HCT116 (cell line): ENCODE measurements around the gene SEM1. TPM values are rescaled to one million over a fixed set of nuclear protein-coding genes. Genes with fewer than 3 reads are reported as not detected.

Experiments used
- ATAC-seq: fragments of 200-7000 bp; cut with Tn5 transposase; 2 replicates; pipeline ENCODE4 v1.9.1; 2020; ENCODE audit warnings: mild to moderate bottlenecking, moderate library complexity
- BruUV-seq: library from RNA; stranded (reverse); fragments of 400-500 nt; replicated peaks from 2 replicates; lab custom pipeline; 2021; lab: Mats Ljungman, UMichigan
- CTCF ChIA-PET: fragments of 300-600 bp; sonication (Branson Sonifier 250); formaldehyde crosslinking; loops from one replicate; lab custom pipeline; 2021; ENCODE audit warnings: antibody characterized with exemption; lab: Charles Lee
- POLR2A ChIA-PET: fragments of 300-600, 350-600 bp; sonication (Branson Sonifier 250); formaldehyde crosslinking; loops from one replicate; lab custom pipeline; 2021; ENCODE audit warnings: antibody characterized with exemption; lab: Charles Lee
- RAD21 ChIA-PET, 2 experiments: fragments of 300-600 bp; sonication (Branson Sonifier 250); formaldehyde crosslinking; loops; one replicate each; lab custom pipeline; 2023; ENCODE audit warnings: low total read pairs in 2 of 2; ENCODE audit not compliant: uncharacterized antibody in 2 of 2, unreplicated experiment in 2 of 2, low non-redundant PET in 1 of 2; lab: Charles Lee
- DNase-seq: peaks from one replicate; pipeline ENCODE4 v3.0.0-alpha.2; 2010; ENCODE audit warnings: low read depth, low spot score
- H2AFZ ChIP-seq: fragments of 200-600 bp; shearing (Covaris generic), sonication (generic); 2 replicates; pipeline ENCODE4 v1.6.1; 2017; ENCODE audit warnings: low read depth, mixed run types, mixed read lengths, antibody characterized with exemption, low read length; ENCODE audit not compliant: poor library complexity, severe bottlenecking
- H3K27ac ChIP-seq: 2 replicates; pipeline ENCODE4 v1.5.1; 2012; ENCODE audit warnings: low read depth, low read length
- H3K27me3 ChIP-seq: fragments of 200-600 bp; sonication (generic); 2 replicates; pipeline ENCODE4 v1.6.1; 2016; ENCODE audit warnings: mixed run types, low read length, mixed read lengths; ENCODE audit not compliant: insufficient read depth
- H3K36me3 ChIP-seq, 2 experiments: fragments of 200-500 bp in 1 of 2; fragments of 200-600 bp in 1 of 2; sonication (Bioruptor generic) in 1 of 2; sonication (generic) in 1 of 2; 2 replicates each; pipeline versions ENCODE4 v1.5.1 to v1.6.1; 2014 to 2016; ENCODE audit warnings: low read length in 2 of 2, inconsistent platforms in 1 of 2, mixed read lengths in 1 of 2, mixed run types in 1 of 2; ENCODE audit not compliant: insufficient read depth in 2 of 2, control insufficient read depth in 1 of 2
- H3K4me1 ChIP-seq, 2 experiments: fragments of 200-600 bp in 1 of 2; sonication (generic) in 1 of 2; 2 replicates each; pipeline versions ENCODE4 v1.5.1 to v1.6.1; 2012 to 2017; ENCODE audit warnings: low read length in 2 of 2, inconsistent platforms in 1 of 2, mild to moderate bottlenecking in 1 of 2, mixed read lengths in 1 of 2, mixed run types in 1 of 2, moderate library complexity in 1 of 2; ENCODE audit not compliant: insufficient read depth in 2 of 2, control insufficient read depth in 1 of 2
- H3K4me2 ChIP-seq: fragments of 200-600 bp; sonication (generic); 2 replicates; pipeline ENCODE4 v1.6.1; 2017; ENCODE audit warnings: mixed run types, low read length, mixed read lengths
- H3K4me3 ChIP-seq, 2 experiments: fragments of 200-600 bp in 1 of 2; sonication (generic) in 1 of 2; replicated peaks in 1 of 2; 2 replicates each; pipeline ENCODE4 v1.5.1; 2011 to 2016; ENCODE audit warnings: low read length in 2 of 2, control low read depth in 1 of 2, low read depth in 1 of 2, mild to moderate bottlenecking in 1 of 2, mixed read lengths in 1 of 2, mixed run types in 1 of 2
- H3K79me2 ChIP-seq: fragments of 200-600 bp; sonication (generic); 2 replicates; pipeline ENCODE4 v1.6.1; 2017; ENCODE audit warnings: mild to moderate bottlenecking, mixed run types, low read length, moderate library complexity, mixed read lengths; ENCODE audit not compliant: insufficient read depth
- H3K9ac ChIP-seq: fragments of 200-600 bp; sonication (generic); 2 replicates; pipeline ENCODE4 v1.6.1; 2016; ENCODE audit warnings: low read length, mixed read lengths
- H3K9me2 ChIP-seq: fragments of 200-600 bp; sonication (generic), shearing (Covaris generic); 2 replicates; pipeline ENCODE4 v1.6.1; 2017; ENCODE audit warnings: mixed run types, mild to moderate bottlenecking, moderate library complexity; ENCODE audit not compliant: insufficient read depth
- H3K9me3 ChIP-seq, 2 experiments: fragments of 200-500 bp in 1 of 2; fragments of 200-600 bp in 1 of 2; sonication (Bioruptor generic) in 1 of 2; sonication (generic) in 1 of 2; 2 replicates each; pipeline ENCODE4 v1.6.1; 2014 to 2017; ENCODE audit warnings: low read length in 2 of 2, mixed read lengths in 2 of 2, inconsistent platforms in 1 of 2, low read depth in 1 of 2, mild to moderate bottlenecking in 1 of 2, mixed run types in 1 of 2, moderate library complexity in 1 of 2; ENCODE audit not compliant: control insufficient read depth in 1 of 2, insufficient read depth in 1 of 2
- H4K20me1 ChIP-seq: fragments of 200-600 bp; sonication (generic), shearing (Covaris generic); 2 replicates; pipeline ENCODE4 v1.6.1; 2017; ENCODE audit warnings: mixed run types, mild to moderate bottlenecking, moderate library complexity; ENCODE audit not compliant: insufficient read depth
- EGR1 ChIP-seq: IDR thresholded peaks from 2 replicates; pipeline ENCODE4 v1.6.1; 2012; ENCODE audit warnings: low read depth
- ELF1 ChIP-seq: IDR thresholded peaks from 2 replicates; pipeline ENCODE4 v1.6.1; 2012; ENCODE audit warnings: low read depth, borderline replicate concordance
- EZH2 ChIP-seq: fragments of 200-600 bp; sonication (generic); IDR thresholded peaks from 2 replicates; pipeline ENCODE4 v1.6.1; 2017; ENCODE audit warnings: antibody characterized with exemption, mixed run types
- EZH2phosphoT487 ChIP-seq: fragments of 200-600 bp; IDR thresholded peaks from 2 replicates; pipeline ENCODE4 v1.6.1; 2018; ENCODE audit warnings: antibody characterized with exemption, borderline replicate concordance
- FOSL1 ChIP-seq: IDR thresholded peaks from 2 replicates; pipeline ENCODE4 v1.6.1; 2012; ENCODE audit warnings: low read depth
- MAX ChIP-seq: IDR thresholded peaks from 2 replicates; pipeline ENCODE4 v1.6.1; 2012
- POLR2AphosphoS5 ChIP-seq: IDR thresholded peaks from 2 replicates; pipeline ENCODE4 v1.6.1; 2011; ENCODE audit warnings: mild to moderate bottlenecking, low read depth, low read length, moderate library complexity
- REST ChIP-seq: IDR thresholded peaks from 2 replicates; pipeline ENCODE4 v1.6.1; 2012; ENCODE audit warnings: low read depth
- SIN3A ChIP-seq: IDR thresholded peaks from 2 replicates; pipeline ENCODE4 v1.6.1; 2012; ENCODE audit warnings: low read depth
- SP1 ChIP-seq: IDR thresholded peaks from 2 replicates; pipeline ENCODE4 v1.6.1; 2012; ENCODE audit warnings: low read depth
- TCF7L2 ChIP-seq: IDR thresholded peaks from 2 replicates; pipeline ENCODE4 v1.7.0; 2011; ENCODE audit warnings: borderline replicate concordance, inconsistent platforms; ENCODE audit not compliant: insufficient read depth, insufficient read length; ENCODE audit errors: extremely low read depth
- YY1 ChIP-seq: IDR thresholded peaks from 2 replicates; pipeline ENCODE4 v1.6.1; 2011; ENCODE audit warnings: low read length, low read depth, moderate library complexity, mild to moderate bottlenecking; ENCODE audit not compliant: insufficient replicate concordance; ENCODE audit errors: extremely low read depth
- ZFX ChIP-seq: fragments of 450-650 bp; IDR thresholded peaks from 2 replicates; pipeline ENCODE4 v1.6.1; 2017
- intact Hi-C: fragments of 100-400 bp; cut with micrococcal nuclease; formaldehyde crosslinking; loops from 2 replicates; pipeline ENCODE4 v1.10.0; 2022
- total RNA-seq: library from RNA; stranded (reverse); gene quantifications from one replicate; pipeline ENCODE4 v1.2.1, GENCODE V29; 2021; ENCODE audit not compliant: unreplicated experiment

SEM1 gene
- total RNA-seq, 1 experiment from 2014 or later = 45.7 TPM

- H3K79me2 ChIP-seq = peaks cover 97% of the 10 kb centered on the region
- H3K4me1 ChIP-seq = no peaks in the 10 kb centered on the region
- ChIA-PET POLR2A (no interaction called here), RAD21 (no interaction called here), CTCF (no interaction called here)
- no peaks in the 10 kb centered on the region for H3K27me3 ChIP-seq
- H3K4me2 ChIP-seq = no peak overlapping the region
- intact Hi-C loops = no loop called here
- H3K9ac ChIP-seq = no peak overlapping the region
- no peaks in the 10 kb centered on the region for H3K9me3 ChIP-seq
- DNase-seq (no peak), ATAC-seq (no peak)
- H3K9me2 ChIP-seq = no peaks in the 10 kb centered on the region
- H2AFZ ChIP-seq = no peak overlapping the region
- BruUV-seq = no TSS peak
- TF ChIP-seq REST (no peak), YY1 (no peak), EGR1 (no peak), EZH2 (no peak)
- no peak overlapping the region for H3K27ac ChIP-seq
- no peak overlapping the region for H3K4me3 ChIP-seq
- H3K36me3 ChIP-seq = peaks cover 0 to 4% of the 10 kb centered on the region in 2 experiments; a peak in 1 of 4 replicates
- H4K20me1 ChIP-seq = peaks cover 40% of the 10 kb centered on the region; the same call in 1 of the 2 replicates
Measured at GRCh38 chr7:96695581-96695980, 14.1 kb downstream of the SEM1 start.

GRCh38 chr7:96694082-96694481 is 15.6 kb downstream of the SEM1 start:
- H3K27ac ChIP-seq = no peak overlapping the region
- DNase-seq (no peak), ATAC-seq (no peak)
- peaks cover 38% of the 10 kb centered on the region for H4K20me1 ChIP-seq
- H3K9me3 ChIP-seq = no peaks in the 10 kb centered on the region
- BruUV-seq = no TSS peak
- CTCF ChIA-PET = no interaction called here
- no peaks in the 10 kb centered on the region for H3K27me3 ChIP-seq
- intact Hi-C loops = no loop called here
- no peak overlapping the region for H2AFZ ChIP-seq
- peaks cover 0 to 4% of the 10 kb centered on the region in 2 experiments; a peak in 1 of 4 replicates for H3K36me3 ChIP-seq
- peaks cover 97% of the 10 kb centered on the region for H3K79me2 ChIP-seq
- POLR2A ChIA-PET = no interaction called here
- no peak overlapping the region for H3K4me2 ChIP-seq
- RAD21 ChIA-PET = no interaction called here
- no peak overlapping the region for H3K4me3 ChIP-seq
- H3K9ac ChIP-seq = no peak overlapping the region
- H3K9me2 ChIP-seq = no peaks in the 10 kb centered on the region
- H3K4me1 ChIP-seq = no peaks in the 10 kb centered on the region
- no peak for TF ChIP-seq SIN3A
- TF ChIP-seq POLR2AphosphoS5 = no peak
- no peak for TF ChIP-seq MAX
- TF ChIP-seq TCF7L2 = no peak
- TF ChIP-seq REST = no peak
- no peak for TF ChIP-seq ZFX
- no peak for TF ChIP-seq FOSL1
- TF ChIP-seq ELF1 = no peak
- no peak for TF ChIP-seq EZH2phosphoT487
- no peak for TF ChIP-seq SP1
